G401.6 (cell line): ENCODE results near the gene PLIN5.
A peak's percentile ranks its signal among the peaks of the same experiment; 100 is the strongest.

Source experiments
- FAIRE-seq: peaks from 2 replicates; lab custom pipeline; 2012; peaks lifted over from hg19 to GRCh38; lab: Jason Lieb, UNC

Gene PLIN5

GRCh38 chr19:4483385-4483784 lies 51.6 kb downstream of the PLIN5 start:
- FAIRE-seq: no peak

DNA sequence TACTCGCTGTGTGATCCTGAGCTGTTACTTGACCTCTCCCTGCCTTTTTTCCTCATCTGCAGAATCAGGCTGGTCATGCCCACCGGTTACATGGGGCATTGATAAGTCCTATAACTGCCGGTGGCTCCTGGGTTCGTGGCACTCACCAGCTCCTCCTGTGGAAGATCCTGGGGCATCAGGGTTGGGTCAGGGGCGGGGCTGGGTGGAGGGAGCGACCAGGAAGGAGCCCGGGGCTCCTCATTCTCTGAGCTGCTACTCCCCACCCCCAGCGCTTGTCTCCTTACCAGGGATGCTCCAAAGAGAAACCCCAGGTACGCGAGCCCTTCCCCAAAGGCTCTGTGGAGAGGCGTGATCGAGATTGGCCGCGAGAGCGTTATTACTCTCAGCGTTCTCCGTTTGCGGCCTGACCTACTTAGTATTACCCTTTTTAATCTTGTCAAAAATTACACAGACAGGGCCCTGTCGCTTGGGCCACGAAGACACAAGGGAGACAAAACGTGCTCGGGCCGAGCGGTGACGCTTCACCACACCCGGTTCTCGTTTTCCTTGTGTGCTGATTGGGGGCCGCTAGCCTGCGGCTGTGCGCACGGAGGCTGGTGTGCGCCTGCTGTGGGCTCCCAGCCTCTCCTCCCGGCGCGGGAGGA lies 52.2 kb downstream of the PLIN5 start:
- no peak for FAIRE-seq

- FAIRE-seq: no peak
Observed at GRCh38 chr19:4477034-4477801, 57.8 kb downstream of the PLIN5 start.

GRCh38 chr19:4474514-4475022 lies 60.5 kb downstream of the PLIN5 start:
- peak; percentile 96 for FAIRE-seq

- no peak for FAIRE-seq
Observed at GRCh38 chr19:4473763-4474513, 61.1 kb downstream of the PLIN5 start.

DNA sequence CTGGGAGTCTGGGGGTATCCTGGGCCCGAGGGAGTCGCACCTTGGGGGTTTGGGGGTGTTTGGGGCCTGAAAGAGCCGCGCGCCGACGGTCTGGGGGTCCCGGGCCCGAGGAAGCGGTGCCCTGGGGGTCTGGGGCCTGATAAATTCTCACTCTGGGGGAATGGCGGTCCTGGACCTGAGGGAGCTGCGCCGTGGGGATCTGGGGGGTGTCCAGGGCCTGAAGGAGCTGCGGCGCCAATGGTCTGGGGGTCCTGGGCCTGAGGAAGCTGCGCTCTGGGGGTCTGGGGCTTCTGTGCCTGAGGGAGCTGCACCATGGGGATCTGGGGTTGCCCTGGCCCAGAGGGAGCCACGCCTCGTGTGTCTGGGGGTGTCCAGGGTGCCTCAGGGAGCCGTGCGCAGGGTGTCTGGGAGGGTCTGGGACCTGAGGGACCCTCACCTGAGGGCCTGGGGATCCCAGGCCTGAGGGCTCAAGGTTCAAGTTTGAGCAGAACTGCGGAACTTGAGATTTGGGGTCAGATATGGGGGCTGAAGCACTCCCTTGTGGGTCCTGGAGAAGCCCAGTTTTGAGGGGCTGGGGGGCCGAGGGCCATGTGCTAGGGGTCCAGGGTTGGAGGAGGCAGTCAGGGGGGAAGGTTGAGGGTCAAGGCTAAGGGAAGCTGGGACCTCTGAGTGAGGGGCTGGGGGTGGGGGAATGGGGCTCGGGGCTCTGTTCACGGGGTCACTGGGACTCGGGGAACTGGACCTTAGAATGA lies 61.8 kb downstream of the PLIN5 start:
- FAIRE-seq: no peak
